Chondrocyte (in vitro differentiated cells): ENCODE data around the gene EFCAB14. TPM values are rescaled to one million over a fixed set of nuclear protein-coding genes. Genes with fewer than 3 reads are reported as not detected.

Source experiments
- DNase-seq: peaks from one replicate; pipeline ENCODE4 v3.0.0; 2021; ENCODE audit warnings: mixed read lengths, low spot score
- H3K27ac Mint-ChIP-seq: one replicate; pipeline ENCODE4 v1.8.0; 2021; ENCODE audit warnings: mild to moderate bottlenecking, moderate library complexity, mixed read lengths; ENCODE audit not compliant: unreplicated experiment
- H3K27me3 Mint-ChIP-seq: 2 replicates; pipeline ENCODE4 v1.8.0; 2021; ENCODE audit warnings: low read depth, mixed read lengths
- H3K36me3 Mint-ChIP-seq: 2 replicates; pipeline ENCODE4 v1.8.0; 2021; ENCODE audit warnings: low read depth, mixed read lengths
- H3K4me1 Mint-ChIP-seq: 2 replicates; pipeline ENCODE4 v1.8.0; 2021; ENCODE audit warnings: low read depth, mild to moderate bottlenecking, mixed read lengths
- H3K4me3 Mint-ChIP-seq: one replicate; pipeline ENCODE4 v1.8.0; 2021; ENCODE audit warnings: mild to moderate bottlenecking, moderate library complexity, mixed read lengths; ENCODE audit not compliant: unreplicated experiment
- H3K9me3 Mint-ChIP-seq: 2 replicates; pipeline ENCODE4 v1.8.0; 2021; ENCODE audit warnings: low read depth, mixed read lengths
- CTCF ChIP-seq: fragments of 200-600 bp; sonication (generic); IDR thresholded peaks from 2 replicates; pipeline ENCODE4 v1.5.0; 2021; ENCODE audit warnings: antibody characterized with exemption, mild to moderate bottlenecking, moderate library complexity
- total RNA-seq: library from RNA; stranded (reverse); gene quantifications from 3 replicates; pipeline ENCODE4 v1.2.1, GENCODE V29; 2021

The EFCAB14 gene
- total RNA-seq, 1 donor from 2014 or later = 52.2 TPM

- Mint-ChIP-seq H3K27me3 (no peaks in the 10 kb centered on the region), H3K4me1 (peaks cover 31% of the 10 kb centered on the region), H3K4me3 (no peak overlapping the region), H3K9me3 (no peaks in the 10 kb centered on the region), H3K27ac (no peak overlapping the region), H3K36me3 (peaks cover 9% of the 10 kb centered on the region)
- no peak for DNase-seq
- TF ChIP-seq CTCF = no peak
These were observed 3.9 kb downstream of the EFCAB14 start for GRCh38 chr1:46714976-46715375.

GRCh38 chr1:46708121-46708520, 10.8 kb downstream of the EFCAB14 start:
- H3K36me3 Mint-ChIP-seq = peaks cover 35% of the 10 kb centered on the region
- H3K4me1 Mint-ChIP-seq = no peaks in the 10 kb centered on the region
- no peak for TF ChIP-seq CTCF
- H3K27me3 Mint-ChIP-seq = no peaks in the 10 kb centered on the region
- H3K9me3 Mint-ChIP-seq = no peaks in the 10 kb centered on the region
- DNase-seq = no peak
- no peak overlapping the region for H3K4me3 Mint-ChIP-seq
- H3K27ac Mint-ChIP-seq = no peak overlapping the region

DNA sequence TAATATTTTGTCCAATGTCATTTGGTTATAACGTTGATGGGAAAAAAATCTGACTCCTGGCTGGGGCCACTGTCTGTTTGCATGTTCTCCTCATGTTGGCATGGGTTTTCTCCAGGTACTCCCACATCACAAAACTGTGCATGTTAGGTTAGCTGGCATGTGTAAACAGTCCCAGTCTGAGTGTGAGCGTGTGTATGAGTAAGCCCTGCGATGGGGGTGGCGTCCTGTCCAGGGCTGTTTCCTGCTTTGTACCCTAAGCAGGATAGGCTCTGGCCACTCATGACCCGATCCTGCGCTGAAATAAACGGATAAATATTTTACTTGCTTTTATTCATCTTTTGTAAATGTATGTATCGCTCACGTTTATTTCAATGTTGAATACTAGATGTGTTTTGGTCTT, 13.5 kb downstream of the EFCAB14 start:
- H3K36me3 Mint-ChIP-seq = peaks cover 32% of the 10 kb centered on the region
- TF ChIP-seq CTCF = no peak
- H3K9me3 Mint-ChIP-seq = no peaks in the 10 kb centered on the region
- H3K27ac Mint-ChIP-seq = no peak overlapping the region
- DNase-seq = no peak
- no peaks in the 10 kb centered on the region for H3K27me3 Mint-ChIP-seq
- H3K4me3 Mint-ChIP-seq = no peak overlapping the region
- H3K4me1 Mint-ChIP-seq = no peaks in the 10 kb centered on the region

DNA sequence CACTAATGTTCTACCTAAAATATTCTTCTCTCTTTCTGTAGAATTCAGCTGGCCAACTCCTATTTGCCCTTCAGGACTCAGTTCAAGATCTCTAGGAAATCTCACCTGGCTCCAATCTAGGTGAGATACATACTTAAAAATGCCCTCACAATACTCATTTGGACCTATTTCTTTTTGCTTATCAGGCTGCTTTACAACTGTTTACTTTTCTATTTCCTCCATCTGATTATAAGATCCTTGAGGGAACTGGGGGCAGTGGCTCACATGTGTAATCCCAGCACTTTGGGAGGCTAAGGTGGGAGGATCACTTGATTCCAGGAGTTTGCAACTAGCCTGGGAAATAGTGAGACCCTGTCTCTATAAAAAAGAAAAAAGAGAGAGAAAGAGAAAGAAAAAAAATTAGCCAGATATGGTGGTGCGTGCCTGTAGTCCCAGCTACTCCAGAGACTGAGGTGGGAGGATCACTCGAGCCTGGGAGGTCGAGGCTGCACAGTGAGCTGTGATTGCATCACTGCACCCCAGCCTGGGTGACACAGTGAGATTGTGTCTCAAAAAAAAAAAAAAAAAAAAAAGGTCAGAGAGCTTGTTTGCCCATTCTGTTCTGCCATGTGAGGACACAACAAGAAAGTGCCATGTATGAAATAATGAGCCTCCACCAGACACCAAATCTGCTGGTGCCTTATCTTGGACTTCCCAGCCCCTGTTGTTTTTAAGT, 14.8 kb downstream of the EFCAB14 start:
- H3K9me3 Mint-ChIP-seq = no peaks in the 10 kb centered on the region
- H3K27ac Mint-ChIP-seq = no peak overlapping the region
- no peak for TF ChIP-seq CTCF

GRCh38 chr1:46699666-46700065, 19.2 kb downstream of the EFCAB14 start:
- Mint-ChIP-seq H3K27ac (no peak overlapping the region), H3K9me3 (no peaks in the 10 kb centered on the region), H3K4me3 (no peak overlapping the region), H3K4me1 (peaks cover 21% of the 10 kb centered on the region), H3K36me3 (peaks cover 20% of the 10 kb centered on the region), H3K27me3 (no peaks in the 10 kb centered on the region)
- DNase-seq = no peak
- TF ChIP-seq CTCF = no peak

More for the DNA sequence above, 14.8 kb downstream of the EFCAB14 start:
- no peaks in the 10 kb centered on the region for H3K27me3 Mint-ChIP-seq
- no peak for DNase-seq
- H3K4me1 Mint-ChIP-seq = no peaks in the 10 kb centered on the region
- no peak overlapping the region for H3K4me3 Mint-ChIP-seq
- H3K36me3 Mint-ChIP-seq = peaks cover 29% of the 10 kb centered on the region
